ENCODE measurements around the gene ANO1.

The ANO1 gene

GRCh38 chr11:70169632-70170031, 91.5 kb downstream of the ANO1 start:
- no peak for DNase-seq

GRCh38 chr11:70170596-70171210, 92.6 kb downstream of the ANO1 start:
- no peak for DNase-seq

- no peak for DNase-seq
These were observed 94.9 kb downstream of the ANO1 start for GRCh38 chr11:70173018-70173417.

DNA sequence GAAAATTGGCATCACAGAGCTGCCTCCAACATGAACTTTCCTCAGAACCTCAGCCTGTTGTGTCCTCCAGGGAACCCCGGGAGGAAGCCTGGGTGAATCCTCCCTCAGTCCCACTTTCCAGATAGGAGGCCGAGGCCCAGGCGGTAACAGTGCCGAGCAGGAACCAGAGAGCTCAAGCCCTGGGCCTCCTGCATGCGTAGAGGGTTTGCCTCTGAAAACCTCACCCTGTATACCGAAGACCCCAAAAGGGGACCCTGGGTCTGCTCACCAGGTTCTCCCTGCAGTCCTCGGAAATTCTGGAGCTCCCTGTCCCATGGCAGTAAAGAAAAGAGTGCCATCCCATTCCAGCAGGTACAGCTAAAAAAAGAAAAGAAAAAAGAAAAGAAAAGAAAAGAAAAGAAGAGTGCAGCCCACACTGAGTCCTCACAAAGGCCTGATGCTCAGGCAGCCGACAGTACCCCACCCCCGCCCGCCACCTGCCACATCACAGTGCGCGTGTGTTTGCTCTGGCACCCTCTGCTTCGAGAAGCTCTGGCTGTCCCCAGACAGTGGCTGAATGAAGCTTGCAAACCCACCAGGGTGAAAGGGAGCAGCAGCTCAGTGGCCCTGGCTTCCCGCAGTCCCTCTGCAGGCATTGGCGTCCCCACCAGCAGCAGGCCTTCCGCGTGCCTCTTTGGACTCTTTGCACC, 96.6 kb downstream of the ANO1 start:
- DNase-seq = no peak

GRCh38 chr11:70175236-70175698, 97.2 kb downstream of the ANO1 start:
- no peak for DNase-seq

DNA sequence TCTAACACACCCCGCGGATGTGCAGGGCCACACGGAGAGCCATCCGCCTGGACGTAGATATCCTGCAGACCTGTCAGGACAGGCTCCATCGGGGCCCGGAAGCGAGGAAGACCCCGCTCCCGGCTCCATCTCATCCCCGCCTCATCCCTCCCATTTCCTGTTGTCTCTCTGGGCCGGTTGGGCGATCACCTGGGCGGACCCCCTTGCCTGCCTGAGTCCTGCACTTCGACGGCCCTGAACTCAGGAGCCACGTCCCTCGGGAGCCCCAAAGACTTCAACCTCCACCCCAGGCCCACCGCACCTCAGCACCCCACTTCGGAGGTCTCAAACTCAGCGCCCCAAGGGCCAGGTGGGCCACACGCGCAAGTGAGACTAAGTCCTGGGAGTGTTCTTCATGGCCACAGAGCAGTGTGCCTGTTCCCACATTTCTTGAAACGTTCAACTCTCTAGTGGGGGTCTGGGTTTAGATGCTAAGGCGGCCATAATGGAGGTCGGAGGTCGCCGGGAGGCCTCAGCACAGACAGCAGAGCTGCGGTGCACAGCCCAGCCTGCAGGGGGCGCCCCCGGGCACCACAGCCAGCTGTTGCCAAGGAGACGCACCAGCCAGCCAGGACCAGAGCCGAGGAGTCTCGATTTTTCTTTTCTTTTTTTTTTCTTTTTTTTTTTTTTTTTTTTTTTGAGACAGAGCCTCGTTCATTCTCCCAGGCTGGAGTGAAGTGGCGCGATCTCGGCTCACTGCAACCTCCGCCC, 99.0 kb downstream of the ANO1 start:
- no peak for DNase-seq

DNA sequence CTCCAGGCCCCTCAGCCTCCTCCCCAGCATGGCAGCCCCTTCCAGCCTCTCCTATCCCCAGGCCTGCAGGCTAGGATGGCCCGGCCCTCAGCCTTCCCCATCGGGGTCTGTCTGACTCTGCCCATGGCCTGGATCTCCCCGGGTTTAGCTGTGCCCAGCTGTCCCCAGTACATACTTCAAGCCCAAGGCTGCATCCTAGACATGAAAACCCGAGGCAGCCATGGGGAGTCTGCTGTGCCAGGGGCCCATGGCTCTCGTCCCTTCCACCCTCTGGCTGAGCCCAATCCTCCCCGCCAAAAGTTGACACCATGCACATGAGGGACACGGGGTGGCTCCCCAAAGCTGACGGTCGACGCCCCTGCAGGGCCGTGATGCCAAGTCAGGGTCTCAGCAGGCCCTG, 102.8 kb downstream of the ANO1 start:
- DNase-seq = no peak

GRCh38 chr11:70182266-70182665, 104.1 kb downstream of the ANO1 start:
- no peak for DNase-seq

DNA sequence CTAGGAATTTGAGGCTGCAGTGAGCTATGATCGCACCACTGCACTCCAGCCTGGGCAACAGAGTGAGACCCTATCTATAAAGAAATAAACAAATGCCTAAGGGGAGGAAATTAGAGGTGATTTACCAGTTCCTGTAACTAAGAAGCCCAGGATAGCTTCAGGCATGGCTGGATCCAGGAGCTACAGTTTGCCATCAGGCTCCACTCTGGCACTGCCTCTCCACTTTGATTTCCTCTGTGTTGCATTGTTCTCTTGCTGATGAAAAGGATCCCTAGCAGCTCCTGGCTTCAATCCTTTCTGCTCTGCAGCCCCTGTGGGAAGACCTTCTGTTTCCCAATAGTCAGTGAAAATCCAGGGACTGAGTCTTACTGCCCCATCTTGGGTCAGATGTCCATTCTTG, 104.9 kb downstream of the ANO1 start:
- no peak for DNase-seq

DNA sequence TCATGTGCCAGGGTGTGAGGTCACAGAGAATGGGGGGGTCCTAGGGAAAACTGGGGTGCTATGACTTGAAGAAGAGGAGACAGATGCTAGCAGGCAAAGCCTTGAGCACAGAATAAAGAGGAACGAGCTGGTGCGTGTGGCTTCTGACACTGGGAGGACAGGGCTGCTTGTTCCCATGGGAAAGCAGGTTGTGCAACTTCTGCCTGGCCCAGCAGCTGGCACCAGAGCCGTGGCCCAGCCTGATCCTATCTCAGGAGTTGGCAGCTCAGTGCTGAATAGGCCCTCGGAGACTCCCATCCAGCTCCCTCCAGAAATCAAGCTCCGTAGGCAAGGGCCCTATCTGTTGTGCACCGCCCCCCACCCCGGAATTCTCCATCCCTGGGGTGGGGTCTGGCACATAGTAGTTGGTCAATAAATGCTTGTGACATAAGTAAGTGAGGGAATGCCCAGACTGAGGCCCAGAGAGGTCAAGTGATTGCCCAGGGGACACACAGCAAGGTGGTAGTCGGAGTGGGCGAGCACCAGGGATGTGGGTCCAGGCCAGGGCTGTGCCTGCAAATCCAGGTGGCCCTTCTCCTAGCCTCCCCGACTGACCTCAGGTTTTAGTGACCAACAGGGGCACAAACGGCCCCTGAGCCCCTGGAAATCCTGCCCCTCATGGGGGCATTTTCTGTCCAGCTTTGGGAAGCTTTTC, 105.5 kb downstream of the ANO1 start:
- DNase-seq = no peak

DNA sequence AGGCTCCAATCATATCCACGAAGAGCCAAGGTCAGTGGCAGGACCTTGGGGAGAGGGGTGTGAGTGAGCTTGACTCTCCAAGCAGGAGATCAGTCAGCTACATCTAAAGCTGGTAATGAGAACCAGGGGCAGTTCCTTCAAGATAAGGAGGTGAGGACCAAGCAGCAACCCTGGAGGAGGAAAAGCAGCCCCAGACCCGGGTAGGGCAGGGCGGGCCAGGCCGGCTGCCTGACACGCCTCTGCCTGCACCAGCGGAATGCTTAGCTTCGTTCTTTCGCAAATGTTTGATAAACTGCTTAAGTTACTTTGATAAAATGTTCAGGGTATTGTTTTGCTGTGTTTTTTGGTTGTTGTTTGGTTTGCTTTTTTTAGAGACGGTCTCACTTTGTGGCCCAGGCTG, 106.3 kb downstream of the ANO1 start:
- no peak for DNase-seq

DNA sequence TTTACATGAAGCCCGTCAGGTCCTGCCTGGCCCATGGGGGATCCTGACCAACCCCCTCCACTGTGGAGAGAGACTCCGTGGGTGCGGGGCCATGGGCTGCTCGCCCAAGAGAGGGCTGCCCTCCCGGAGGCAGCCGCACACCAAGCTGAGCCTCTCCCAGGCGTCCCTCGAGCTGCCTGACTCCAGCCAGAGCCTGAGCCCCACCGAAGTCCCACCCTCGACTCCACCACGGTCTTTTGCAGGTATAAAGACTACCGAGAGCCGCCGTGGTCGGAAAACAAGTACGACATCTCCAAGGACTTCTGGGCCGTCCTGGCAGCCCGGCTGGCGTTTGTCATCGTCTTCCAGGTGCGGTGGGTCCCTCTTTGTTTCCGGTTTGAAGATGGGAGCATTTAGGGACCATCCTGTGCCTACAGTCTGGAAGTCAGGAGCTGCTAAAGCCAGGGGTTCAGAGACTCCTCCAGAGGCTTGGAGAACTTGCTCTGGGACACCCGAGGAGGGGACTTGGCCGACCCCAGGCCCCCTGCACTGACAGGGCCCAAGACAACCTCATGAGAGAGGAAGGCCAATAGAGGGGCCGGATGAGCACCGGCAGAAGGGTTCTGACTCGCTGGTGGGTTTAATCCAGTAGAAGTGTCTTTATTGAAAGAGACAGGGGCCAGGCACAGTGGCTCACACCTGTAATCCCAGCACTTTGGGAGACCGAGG, 107.4 kb downstream of the ANO1 start:
- DNase-seq = no peak

- no peak for DNase-seq
These were observed 108.3 kb downstream of the ANO1 start for GRCh38 chr11:70186420-70186819.

DNA sequence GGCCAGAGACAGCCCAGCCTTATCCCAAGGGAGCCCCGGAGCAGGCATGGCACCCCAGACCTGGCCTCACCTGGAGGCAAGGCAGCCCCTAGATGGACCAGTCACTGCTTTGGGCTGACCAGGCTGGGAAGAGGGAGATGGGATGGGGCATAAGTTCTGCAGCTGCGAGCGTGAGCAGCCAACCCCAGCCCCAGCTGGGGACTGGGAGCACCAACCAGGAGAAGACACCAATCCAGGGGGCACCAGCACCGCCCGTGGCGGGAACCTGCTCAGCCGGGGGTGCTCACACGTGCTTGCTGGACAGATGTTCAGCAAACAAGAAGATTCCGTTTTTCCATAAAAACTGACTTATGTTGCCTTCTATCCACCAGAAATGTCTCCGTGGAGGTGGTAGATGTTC, 108.8 kb downstream of the ANO1 start:
- DNase-seq = no peak

DNA sequence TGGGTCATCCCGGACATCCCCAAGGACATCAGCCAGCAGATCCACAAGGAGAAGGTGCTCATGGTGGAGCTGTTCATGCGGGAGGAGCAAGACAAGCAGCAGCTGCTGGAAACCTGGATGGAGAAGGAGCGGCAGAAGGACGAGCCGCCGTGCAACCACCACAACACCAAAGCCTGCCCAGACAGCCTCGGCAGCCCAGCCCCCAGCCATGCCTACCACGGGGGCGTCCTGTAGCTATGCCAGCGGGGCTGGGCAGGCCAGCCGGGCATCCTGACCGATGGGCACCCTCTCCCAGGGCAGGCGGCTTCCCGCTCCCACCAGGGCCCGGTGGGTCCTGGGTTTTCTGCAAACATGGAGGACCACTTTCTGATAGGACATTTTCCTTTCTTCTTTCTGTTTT, 109.7 kb downstream of the ANO1 start:
- no peak for DNase-seq

DNA sequence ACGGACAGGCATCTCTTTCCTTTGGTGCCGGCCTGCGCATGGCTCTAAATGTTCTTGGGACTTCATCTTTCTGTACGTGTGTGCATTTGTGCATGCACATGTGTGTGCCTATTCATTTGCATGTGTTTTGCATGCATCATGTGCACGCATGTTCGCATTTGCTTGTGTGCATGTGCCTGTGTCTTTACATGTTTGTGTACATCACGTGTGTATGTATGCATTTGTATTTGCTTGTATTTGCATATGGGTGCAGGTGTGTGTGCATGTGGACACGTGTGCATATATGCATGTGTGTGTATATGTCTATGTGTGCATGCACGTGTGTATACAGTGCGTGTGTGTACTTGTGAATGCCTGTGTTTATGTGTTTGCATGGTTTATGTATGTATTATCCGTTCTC, 111.5 kb downstream of the ANO1 start:
- DNase-seq = no peak

- DNase-seq = no peak
These were observed 113.5 kb downstream of the ANO1 start for GRCh38 chr11:70191495-70192140.

DNA sequence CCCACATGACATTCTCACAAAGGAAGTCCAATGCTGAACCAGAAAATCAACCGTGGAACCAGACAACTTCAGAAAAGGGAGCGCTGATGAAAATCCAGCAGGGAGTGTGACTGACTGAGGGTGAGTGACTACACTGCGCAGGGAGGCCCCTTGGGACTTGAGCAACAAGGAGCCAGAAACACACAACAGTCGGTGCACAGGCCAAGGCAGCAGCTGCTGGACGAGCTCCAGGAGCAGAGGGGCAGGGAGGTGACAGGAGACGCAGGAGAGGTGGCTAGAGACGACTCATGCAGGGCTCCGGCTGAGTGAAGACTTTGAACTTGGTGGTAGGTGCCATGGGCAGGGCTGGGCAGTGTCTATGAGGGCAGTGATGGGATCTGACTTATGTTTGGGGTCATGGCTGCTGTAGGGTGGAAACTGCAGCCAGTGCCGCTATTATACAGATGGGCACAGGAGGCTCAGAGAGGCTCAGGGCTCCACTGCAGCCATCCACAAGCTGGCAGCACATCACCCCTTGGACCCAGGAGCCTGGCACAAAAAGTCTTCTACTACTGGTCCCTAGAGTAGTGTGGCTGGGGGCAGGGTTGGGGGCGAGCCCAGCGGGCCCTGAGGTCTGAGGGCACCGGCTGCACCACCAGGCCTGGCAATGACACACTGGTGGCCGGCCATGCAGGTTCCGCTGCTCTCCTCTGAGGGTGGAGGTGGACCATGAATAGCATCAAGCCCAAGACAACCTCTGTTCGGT, 114.7 kb downstream of the ANO1 start:
- no peak for DNase-seq

GRCh38 chr11:70193411-70194292, 115.5 kb downstream of the ANO1 start:
- DNase-seq = no peak
